OCI-M1 (cell line): Measurements from ENCODE around the gene SLC25A21.
A peak's percentile ranks its signal among the peaks of the same experiment; 100 is the strongest.

Experiments
- DNase-seq: peaks from one replicate; lab custom pipeline; 2025; lab: John Stamatoyannopoulos, UW

The SLC25A21 gene

GRCh38 chr14:36757734-36758601 is 414.4 kb downstream of the SLC25A21 start:
- DNase-seq = no peak

GRCh38 chr14:36756226-36756625 is 416.2 kb downstream of the SLC25A21 start:
- no peak for DNase-seq

GRCh38 chr14:36755756-36756155 is 416.6 kb downstream of the SLC25A21 start:
- DNase-seq = no peak

- DNase-seq = no peak
Measured at GRCh38 chr14:36751920-36752319, 420.5 kb downstream of the SLC25A21 start.

- DNase-seq = no peak
Measured at GRCh38 chr14:36751106-36751505, 421.3 kb downstream of the SLC25A21 start.

GRCh38 chr14:36750244-36750643 is 422.2 kb downstream of the SLC25A21 start:
- DNase-seq = no peak

GRCh38 chr14:36748610-36749213 is 423.7 kb downstream of the SLC25A21 start:
- no peak for DNase-seq

- peak; percentile 35 for DNase-seq
Measured at GRCh38 chr14:36747411-36748184, 424.8 kb downstream of the SLC25A21 start.

- no peak for DNase-seq
Measured at GRCh38 chr14:36746872-36747271, 425.5 kb downstream of the SLC25A21 start.

GRCh38 chr14:36741858-36742257 is 430.5 kb downstream of the SLC25A21 start:
- no peak for DNase-seq

GRCh38 chr14:36738269-36738668 is 434.1 kb downstream of the SLC25A21 start:
- DNase-seq = no peak

GRCh38 chr14:36726128-36726527 is 446.3 kb downstream of the SLC25A21 start:
- no peak for DNase-seq

GRCh38 chr14:36724162-36724561 is 448.2 kb downstream of the SLC25A21 start:
- DNase-seq = no peak

- DNase-seq = peak; percentile 2
Measured at GRCh38 chr14:36723530-36723929, 448.9 kb downstream of the SLC25A21 start.

GRCh38 chr14:36721877-36722276 is 450.5 kb downstream of the SLC25A21 start:
- no peak for DNase-seq

GRCh38 chr14:36720657-36721056 is 451.7 kb downstream of the SLC25A21 start:
- DNase-seq = no peak

GRCh38 chr14:36719823-36720222 is 452.6 kb downstream of the SLC25A21 start:
- no peak for DNase-seq

- no peak for DNase-seq
Measured at GRCh38 chr14:36718216-36718615, 454.2 kb downstream of the SLC25A21 start.

- no peak for DNase-seq
Measured at GRCh38 chr14:36717363-36717762, 455.0 kb downstream of the SLC25A21 start.

GRCh38 chr14:36716614-36717184 is 455.7 kb downstream of the SLC25A21 start:
- DNase-seq = no peak

GRCh38 chr14:36713960-36714703 is 458.3 kb downstream of the SLC25A21 start:
- no peak for DNase-seq

- no peak for DNase-seq
Measured at GRCh38 chr14:36707570-36707969, 464.8 kb downstream of the SLC25A21 start.
